ENCODE data around the gene FYB2.

- TF ChIP-seq EZH2 (IDR thresholded peaks at IDR 0.05; ENCODE audit: borderline replicate concordance, low read depth, low read length, poor library complexity, severe bottlenecking): no peak
- TF ChIP-seq, protein P1, sequence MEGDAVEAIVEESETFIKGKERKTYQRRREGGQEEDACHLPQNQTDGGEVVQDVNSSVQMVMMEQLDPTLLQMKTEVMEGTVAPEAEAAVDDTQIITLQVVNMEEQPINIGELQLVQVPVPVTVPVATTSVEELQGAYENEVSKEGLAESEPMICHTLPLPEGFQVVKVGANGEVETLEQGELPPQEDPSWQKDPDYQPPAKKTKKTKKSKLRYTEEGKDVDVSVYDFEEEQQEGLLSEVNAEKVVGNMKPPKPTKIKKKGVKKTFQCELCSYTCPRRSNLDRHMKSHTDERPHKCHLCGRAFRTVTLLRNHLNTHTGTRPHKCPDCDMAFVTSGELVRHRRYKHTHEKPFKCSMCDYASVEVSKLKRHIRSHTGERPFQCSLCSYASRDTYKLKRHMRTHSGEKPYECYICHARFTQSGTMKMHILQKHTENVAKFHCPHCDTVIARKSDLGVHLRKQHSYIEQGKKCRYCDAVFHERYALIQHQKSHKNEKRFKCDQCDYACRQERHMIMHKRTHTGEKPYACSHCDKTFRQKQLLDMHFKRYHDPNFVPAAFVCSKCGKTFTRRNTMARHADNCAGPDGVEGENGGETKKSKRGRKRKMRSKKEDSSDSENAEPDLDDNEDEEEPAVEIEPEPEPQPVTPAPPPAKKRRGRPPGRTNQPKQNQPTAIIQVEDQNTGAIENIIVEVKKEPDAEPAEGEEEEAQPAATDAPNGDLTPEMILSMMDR (conservative IDR thresholded peaks at IDR 0.05; ENCODE audit: low read depth, low read length): no peak
Observed at GRCh38 chr1:56816264-56816663, 2.9 kb downstream of the FYB2 start.
